ENCODE results near the gene ITGB7. TPM values are rescaled to one million over a fixed set of nuclear protein-coding genes. Genes with fewer than 3 reads are reported as not detected.
A peak's percentile ranks its signal among the peaks of the same experiment; 100 is the strongest.

ITGB7 gene
- total RNA-seq, 4 donors from 2014 or later = 2.0 to 3.8 (median 2.4) TPM; not detected in 1

- no peaks in the 10 kb centered on the region for H3K27me3 ChIP-seq
- TF ChIP-seq POLR2A (IDR thresholded peaks at IDR 0.05) = no peak
- TF ChIP-seq, protein P1, sequence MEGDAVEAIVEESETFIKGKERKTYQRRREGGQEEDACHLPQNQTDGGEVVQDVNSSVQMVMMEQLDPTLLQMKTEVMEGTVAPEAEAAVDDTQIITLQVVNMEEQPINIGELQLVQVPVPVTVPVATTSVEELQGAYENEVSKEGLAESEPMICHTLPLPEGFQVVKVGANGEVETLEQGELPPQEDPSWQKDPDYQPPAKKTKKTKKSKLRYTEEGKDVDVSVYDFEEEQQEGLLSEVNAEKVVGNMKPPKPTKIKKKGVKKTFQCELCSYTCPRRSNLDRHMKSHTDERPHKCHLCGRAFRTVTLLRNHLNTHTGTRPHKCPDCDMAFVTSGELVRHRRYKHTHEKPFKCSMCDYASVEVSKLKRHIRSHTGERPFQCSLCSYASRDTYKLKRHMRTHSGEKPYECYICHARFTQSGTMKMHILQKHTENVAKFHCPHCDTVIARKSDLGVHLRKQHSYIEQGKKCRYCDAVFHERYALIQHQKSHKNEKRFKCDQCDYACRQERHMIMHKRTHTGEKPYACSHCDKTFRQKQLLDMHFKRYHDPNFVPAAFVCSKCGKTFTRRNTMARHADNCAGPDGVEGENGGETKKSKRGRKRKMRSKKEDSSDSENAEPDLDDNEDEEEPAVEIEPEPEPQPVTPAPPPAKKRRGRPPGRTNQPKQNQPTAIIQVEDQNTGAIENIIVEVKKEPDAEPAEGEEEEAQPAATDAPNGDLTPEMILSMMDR (IDR thresholded peaks at IDR 0.05) = no peak
- H3K4me1 ChIP-seq = peaks cover 0 to 36% of the 10 kb centered on the region in 2 donors
- intact Hi-C loops (cut with DNase I; ENCODE audit: low total_unique reads) = loop anchor here (5.0 to 10.0 kb wide), 2 partner anchors 34 to 66 kb away; a partner anchor contains a TSS
- no peaks in the 10 kb centered on the region for H3K9me3 ChIP-seq
- DNase-seq = no peak
- peak overlapping the region; percentile 73 to 78 for H3K4me3 ChIP-seq
- no peaks in the 10 kb centered on the region for H3K36me3 ChIP-seq
- peak overlapping the region; percentile 99 for H3K27ac ChIP-seq
These were observed 11.7 kb upstream of the ITGB7 start for GRCh38 chr12:53218551-53219291.

DNA sequence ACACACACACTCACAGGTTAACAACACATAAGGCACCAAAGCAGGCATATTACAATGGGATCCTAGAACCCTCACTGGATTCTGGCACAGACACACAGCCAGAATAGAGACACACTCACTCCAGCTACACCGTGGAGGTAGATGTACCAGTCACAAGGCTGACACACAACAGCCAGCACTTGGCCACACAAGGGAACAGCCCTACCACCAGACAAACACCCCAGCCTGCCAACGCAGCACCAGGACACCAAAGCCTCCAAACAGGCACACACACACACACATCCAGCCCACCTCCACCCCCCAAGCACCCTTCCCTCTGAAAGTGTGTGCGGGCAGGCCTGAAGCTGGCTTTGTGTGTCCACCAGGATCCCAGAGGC lies 10.9 kb upstream of the ITGB7 start:
- peaks cover 0 to 28% of the 10 kb centered on the region in 2 donors for H3K4me1 ChIP-seq
- H3K27me3 ChIP-seq = no peaks in the 10 kb centered on the region
- H3K9me3 ChIP-seq = no peaks in the 10 kb centered on the region
- peak overlapping the region; percentile 99 for H3K27ac ChIP-seq
- H3K4me3 ChIP-seq = peak overlapping the region; percentile 73 to 78
- no peak for TF ChIP-seq POLR2A (IDR thresholded peaks at IDR 0.05)
- TF ChIP-seq, protein P1 (IDR thresholded peaks at IDR 0.05) = no peak
- no peak for DNase-seq
- intact Hi-C loops (cut with DNase I; ENCODE audit: low total_unique reads) = loop anchor here (5.0 to 10.0 kb wide), 2 partner anchors 34 to 67 kb away; a partner anchor contains a TSS
- no peaks in the 10 kb centered on the region for H3K36me3 ChIP-seq

GRCh38 chr12:53217051-53217930 lies 10.2 kb upstream of the ITGB7 start:
- peaks cover 0 to 22% of the 10 kb centered on the region in 2 donors for H3K4me1 ChIP-seq
- intact Hi-C loops (cut with DNase I; ENCODE audit: low total_unique reads) = loop anchor here (5.0 to 10.0 kb wide), 2 partner anchors 35 to 68 kb away; a partner anchor contains a TSS
- H3K27me3 ChIP-seq = no peaks in the 10 kb centered on the region
- H3K4me3 ChIP-seq = peak overlapping the region; percentile 73 to 78
- TF ChIP-seq POLR2A (IDR thresholded peaks at IDR 0.05) = no peak
- TF ChIP-seq, protein P1 (IDR thresholded peaks at IDR 0.05) = no peak
- no peak for DNase-seq
- H3K9me3 ChIP-seq = no peaks in the 10 kb centered on the region
- no peaks in the 10 kb centered on the region for H3K36me3 ChIP-seq
- peak overlapping the region; percentile 99 for H3K27ac ChIP-seq

DNA sequence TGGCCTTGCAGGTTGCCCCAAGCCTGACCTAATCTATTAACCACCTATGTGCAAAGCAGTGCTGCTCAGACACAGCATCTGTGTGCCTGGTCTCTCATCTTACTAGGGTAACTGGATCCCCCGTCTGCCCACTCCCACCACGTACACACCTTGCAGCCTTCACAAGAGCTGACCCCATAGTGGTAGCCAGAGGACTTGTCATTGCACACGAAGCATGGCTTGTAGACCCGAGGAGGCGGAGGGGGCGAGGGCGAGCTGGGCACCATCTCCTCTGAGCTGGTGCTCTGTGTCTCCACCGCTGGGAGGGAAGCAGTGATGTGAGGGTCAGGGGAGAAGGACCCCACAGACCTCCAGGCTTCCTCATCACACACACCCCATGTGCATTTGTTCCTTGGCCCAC lies 8.4 kb upstream of the ITGB7 start:
- intact Hi-C loops (cut with DNase I; ENCODE audit: low total_unique reads) = loop anchor here (5.0 to 10.0 kb wide), 2 partner anchors 37 to 69 kb away; a partner anchor contains a TSS
- H3K36me3 ChIP-seq = no peaks in the 10 kb centered on the region
- H3K4me3 ChIP-seq = no peak overlapping the region
- H3K27me3 ChIP-seq = no peaks in the 10 kb centered on the region
- no peaks in the 10 kb centered on the region for H3K9me3 ChIP-seq
- TF ChIP-seq, protein P1 (IDR thresholded peaks at IDR 0.05) = no peak
- TF ChIP-seq POLR2A (IDR thresholded peaks at IDR 0.05) = no peak
- H3K27ac ChIP-seq = peak overlapping the region; percentile 37 to 40
- DNase-seq = no peak
- H3K4me1 ChIP-seq = peaks cover 0 to 16% of the 10 kb centered on the region in 2 donors
